HG03066 (cell line): ENCODE results near the gene IQCF2.
"Not testable (repeated sequence)": the region's sequence is repeated elsewhere in the genome, so short reads cannot be mapped to it uniquely, and the experiment has no call there.

ENCODE experiments used
- ATAC-seq: cut with Tn5 transposase; IDR thresholded peaks from one replicate; pipeline ENCODE4 v1.9.1; 2021; ENCODE audit warnings: low read depth; ENCODE audit not compliant: unreplicated experiment

The IQCF2 gene

GRCh38 chr3:51860703-51861665, at the start of gene IQCF2:
Gene IQCF2, plus strand, starts transcription at chr3:51861615. Its CDS starts 52 bp downstream, at chr3:51861667.
- ATAC-seq = no peak

- no peak for ATAC-seq
Observed at GRCh38 chr3:51813539-51813938, 47.9 kb upstream of the IQCF2 start.

- no peak for ATAC-seq
Observed at GRCh38 chr3:51814034-51814433, 47.4 kb upstream of the IQCF2 start.

GRCh38 chr3:51815614-51816013, 45.8 kb upstream of the IQCF2 start:
- no peak for ATAC-seq

GRCh38 chr3:51816723-51817122, 44.7 kb upstream of the IQCF2 start:
- no peak for ATAC-seq

GRCh38 chr3:51817375-51817774, 44.0 kb upstream of the IQCF2 start:
- no peak for ATAC-seq

GRCh38 chr3:51819151-51819550, 42.3 kb upstream of the IQCF2 start:
- ATAC-seq = no peak

GRCh38 chr3:51819709-51820406, 41.6 kb upstream of the IQCF2 start:
- ATAC-seq = no peak

- ATAC-seq = no peak
Observed at GRCh38 chr3:51828297-51828696, 33.1 kb upstream of the IQCF2 start.

- no peak for ATAC-seq
Observed at GRCh38 chr3:51830345-51830744, 31.1 kb upstream of the IQCF2 start.

GRCh38 chr3:51830836-51831385, 30.5 kb upstream of the IQCF2 start:
- no peak for ATAC-seq

- ATAC-seq = no peak
Observed at GRCh38 chr3:51836606-51837005, 24.8 kb upstream of the IQCF2 start.

- no peak for ATAC-seq
Observed at GRCh38 chr3:51845129-51845528, 16.3 kb upstream of the IQCF2 start.

GRCh38 chr3:51855411-51855810, 6.0 kb upstream of the IQCF2 start:
- not testable (repeated sequence) for ATAC-seq

- no peak for ATAC-seq
Observed at GRCh38 chr3:51862886-51863285, 1.5 kb downstream of the IQCF2 start.

- ATAC-seq = not testable (repeated sequence)
Observed at GRCh38 chr3:51868896-51869295, 7.5 kb downstream of the IQCF2 start.

GRCh38 chr3:51869304-51869703, 7.9 kb downstream of the IQCF2 start:
- no peak for ATAC-seq

- ATAC-seq = no peak
Observed at GRCh38 chr3:51873253-51873766, 11.9 kb downstream of the IQCF2 start.

GRCh38 chr3:51873876-51874275, 12.5 kb downstream of the IQCF2 start:
- no peak for ATAC-seq

GRCh38 chr3:51874411-51874810, 13.0 kb downstream of the IQCF2 start:
- no peak for ATAC-seq

GRCh38 chr3:51874889-51875288, 13.5 kb downstream of the IQCF2 start:
- ATAC-seq = no peak
